HCT116 (cell line): ENCODE measurements around the gene PDE6G. TPM values are rescaled to one million over a fixed set of nuclear protein-coding genes. Genes with fewer than 3 reads are reported as not detected.

Source experiments
- ATAC-seq: fragments of 200-7000 bp; cut with Tn5 transposase; 2 replicates; pipeline ENCODE4 v1.9.1; 2020; ENCODE audit warnings: mild to moderate bottlenecking, moderate library complexity
- BruUV-seq: library from RNA; stranded (reverse); fragments of 400-500 nt; replicated peaks from 2 replicates; lab custom pipeline; 2021; lab: Mats Ljungman, UMichigan
- CTCF ChIA-PET: fragments of 300-600 bp; sonication (Branson Sonifier 250); formaldehyde crosslinking; loops from one replicate; lab custom pipeline; 2021; ENCODE audit warnings: antibody characterized with exemption; lab: Charles Lee
- POLR2A ChIA-PET: fragments of 300-600, 350-600 bp; sonication (Branson Sonifier 250); formaldehyde crosslinking; loops from one replicate; lab custom pipeline; 2021; ENCODE audit warnings: antibody characterized with exemption; lab: Charles Lee
- RAD21 ChIA-PET, 2 experiments: fragments of 300-600 bp; sonication (Branson Sonifier 250); formaldehyde crosslinking; loops; one replicate each; lab custom pipeline; 2023; ENCODE audit warnings: low total read pairs in 2 of 2; ENCODE audit not compliant: uncharacterized antibody in 2 of 2, unreplicated experiment in 2 of 2, low non-redundant PET in 1 of 2; lab: Charles Lee
- DNase-seq: peaks from one replicate; pipeline ENCODE4 v3.0.0-alpha.2; 2010; ENCODE audit warnings: low read depth, low spot score
- H2AFZ ChIP-seq: fragments of 200-600 bp; shearing (Covaris generic), sonication (generic); 2 replicates; pipeline ENCODE4 v1.6.1; 2017; ENCODE audit warnings: low read depth, mixed run types, mixed read lengths, antibody characterized with exemption, low read length; ENCODE audit not compliant: poor library complexity, severe bottlenecking
- H3K27ac ChIP-seq: 2 replicates; pipeline ENCODE4 v1.5.1; 2012; ENCODE audit warnings: low read depth, low read length
- H3K27me3 ChIP-seq: fragments of 200-600 bp; sonication (generic); 2 replicates; pipeline ENCODE4 v1.6.1; 2016; ENCODE audit warnings: mixed run types, low read length, mixed read lengths; ENCODE audit not compliant: insufficient read depth
- H3K36me3 ChIP-seq, 2 experiments: fragments of 200-500 bp in 1 of 2; fragments of 200-600 bp in 1 of 2; sonication (Bioruptor generic) in 1 of 2; sonication (generic) in 1 of 2; 2 replicates each; pipeline versions ENCODE4 v1.5.1 to v1.6.1; 2014 to 2016; ENCODE audit warnings: low read length in 2 of 2, inconsistent platforms in 1 of 2, mixed read lengths in 1 of 2, mixed run types in 1 of 2; ENCODE audit not compliant: insufficient read depth in 2 of 2, control insufficient read depth in 1 of 2
- H3K4me1 ChIP-seq, 2 experiments: fragments of 200-600 bp in 1 of 2; sonication (generic) in 1 of 2; 2 replicates each; pipeline versions ENCODE4 v1.5.1 to v1.6.1; 2012 to 2017; ENCODE audit warnings: low read length in 2 of 2, inconsistent platforms in 1 of 2, mild to moderate bottlenecking in 1 of 2, mixed read lengths in 1 of 2, mixed run types in 1 of 2, moderate library complexity in 1 of 2; ENCODE audit not compliant: insufficient read depth in 2 of 2, control insufficient read depth in 1 of 2
- H3K4me2 ChIP-seq: fragments of 200-600 bp; sonication (generic); 2 replicates; pipeline ENCODE4 v1.6.1; 2017; ENCODE audit warnings: mixed run types, low read length, mixed read lengths
- H3K4me3 ChIP-seq, 2 experiments: fragments of 200-600 bp in 1 of 2; sonication (generic) in 1 of 2; replicated peaks in 1 of 2; 2 replicates each; pipeline ENCODE4 v1.5.1; 2011 to 2016; ENCODE audit warnings: low read length in 2 of 2, control low read depth in 1 of 2, low read depth in 1 of 2, mild to moderate bottlenecking in 1 of 2, mixed read lengths in 1 of 2, mixed run types in 1 of 2
- H3K79me2 ChIP-seq: fragments of 200-600 bp; sonication (generic); 2 replicates; pipeline ENCODE4 v1.6.1; 2017; ENCODE audit warnings: mild to moderate bottlenecking, mixed run types, low read length, moderate library complexity, mixed read lengths; ENCODE audit not compliant: insufficient read depth
- H3K9ac ChIP-seq: fragments of 200-600 bp; sonication (generic); 2 replicates; pipeline ENCODE4 v1.6.1; 2016; ENCODE audit warnings: low read length, mixed read lengths
- H3K9me2 ChIP-seq: fragments of 200-600 bp; sonication (generic), shearing (Covaris generic); 2 replicates; pipeline ENCODE4 v1.6.1; 2017; ENCODE audit warnings: mixed run types, mild to moderate bottlenecking, moderate library complexity; ENCODE audit not compliant: insufficient read depth
- H3K9me3 ChIP-seq, 2 experiments: fragments of 200-500 bp in 1 of 2; fragments of 200-600 bp in 1 of 2; sonication (Bioruptor generic) in 1 of 2; sonication (generic) in 1 of 2; 2 replicates each; pipeline ENCODE4 v1.6.1; 2014 to 2017; ENCODE audit warnings: low read length in 2 of 2, mixed read lengths in 2 of 2, inconsistent platforms in 1 of 2, low read depth in 1 of 2, mild to moderate bottlenecking in 1 of 2, mixed run types in 1 of 2, moderate library complexity in 1 of 2; ENCODE audit not compliant: control insufficient read depth in 1 of 2, insufficient read depth in 1 of 2
- H4K20me1 ChIP-seq: fragments of 200-600 bp; sonication (generic), shearing (Covaris generic); 2 replicates; pipeline ENCODE4 v1.6.1; 2017; ENCODE audit warnings: mixed run types, mild to moderate bottlenecking, moderate library complexity; ENCODE audit not compliant: insufficient read depth
- ATF3 ChIP-seq: IDR thresholded peaks from 2 replicates; pipeline ENCODE4 v1.6.1; 2012
- CBX3 ChIP-seq: IDR thresholded peaks from 2 replicates; pipeline ENCODE4 v1.6.1; 2012; ENCODE audit warnings: low read depth
- CEBPB ChIP-seq: IDR thresholded peaks from 2 replicates; pipeline ENCODE4 v1.6.1; 2012; ENCODE audit warnings: low read depth
- CTCF ChIP-seq, 3 experiments: fragments of 200-600 bp in 1 of 3; sonication (generic) in 1 of 3; IDR thresholded peaks in 2 of 3; conservative IDR thresholded peaks in 1 of 3; 2 replicates each; pipeline ENCODE4 v1.5.1; 2012 to 2017; ENCODE audit warnings: low read depth in 2 of 3, low read length in 2 of 3, antibody characterized with exemption in 1 of 3, borderline replicate concordance in 1 of 3, control low read depth in 1 of 3, mild to moderate bottlenecking in 1 of 3, mixed read lengths in 1 of 3, mixed run types in 1 of 3, moderate library complexity in 1 of 3; ENCODE audit not compliant: insufficient read depth in 1 of 3
- EGR1 ChIP-seq: IDR thresholded peaks from 2 replicates; pipeline ENCODE4 v1.6.1; 2012; ENCODE audit warnings: low read depth
- FOSL1 ChIP-seq: IDR thresholded peaks from 2 replicates; pipeline ENCODE4 v1.6.1; 2012; ENCODE audit warnings: low read depth
- MAX ChIP-seq: IDR thresholded peaks from 2 replicates; pipeline ENCODE4 v1.6.1; 2012
- POLR2AphosphoS5 ChIP-seq: IDR thresholded peaks from 2 replicates; pipeline ENCODE4 v1.6.1; 2011; ENCODE audit warnings: mild to moderate bottlenecking, low read depth, low read length, moderate library complexity
- RAD21 ChIP-seq: IDR thresholded peaks from 2 replicates; pipeline ENCODE4 v1.6.1; 2012; ENCODE audit warnings: low read depth, mild to moderate bottlenecking
- REST ChIP-seq: IDR thresholded peaks from 2 replicates; pipeline ENCODE4 v1.6.1; 2012; ENCODE audit warnings: low read depth
- SIN3A ChIP-seq: IDR thresholded peaks from 2 replicates; pipeline ENCODE4 v1.6.1; 2012; ENCODE audit warnings: low read depth
- SP1 ChIP-seq: IDR thresholded peaks from 2 replicates; pipeline ENCODE4 v1.6.1; 2012; ENCODE audit warnings: low read depth
- SRF ChIP-seq: IDR thresholded peaks from 2 replicates; pipeline ENCODE4 v1.6.1; 2012; ENCODE audit warnings: low read depth
- TCF7L2 ChIP-seq: IDR thresholded peaks from 2 replicates; pipeline ENCODE4 v1.7.0; 2011; ENCODE audit warnings: borderline replicate concordance, inconsistent platforms; ENCODE audit not compliant: insufficient read depth, insufficient read length; ENCODE audit errors: extremely low read depth
- ZFX ChIP-seq: fragments of 450-650 bp; IDR thresholded peaks from 2 replicates; pipeline ENCODE4 v1.6.1; 2017
- intact Hi-C: fragments of 100-400 bp; cut with micrococcal nuclease; formaldehyde crosslinking; loops from 2 replicates; pipeline ENCODE4 v1.10.0; 2022
- total RNA-seq: library from RNA; stranded (reverse); gene quantifications from one replicate; pipeline ENCODE4 v1.2.1, GENCODE V29; 2021; ENCODE audit not compliant: unreplicated experiment

Gene PDE6G
- total RNA-seq, 1 experiment from 2014 or later = not detected

- CTCF ChIA-PET = no interaction called here
- intact Hi-C loops = no loop called here
- ATAC-seq (peak; percentile 46), DNase-seq (peak; percentile 64)
- H3K27me3 ChIP-seq = no peaks in the 10 kb centered on the region
- H3K4me3 ChIP-seq = peak overlapping the region in 1 of 2 experiments; percentile 19; a peak in 1 of 4 replicates
- no peaks in the 10 kb centered on the region for H3K9me2 ChIP-seq
- H3K4me1 ChIP-seq = peaks cover 40 to 48% of the 10 kb centered on the region in 2 experiments
- H3K4me2 ChIP-seq = peak overlapping the region; percentile 89
- no peak overlapping the region for H2AFZ ChIP-seq
- peaks cover 42% of the 10 kb centered on the region for H3K79me2 ChIP-seq
- TF ChIP-seq EGR1 (peak; percentile 78), CTCF (IDR thresholded peaks at IDR 0.05 in 2 of 3, conservative IDR thresholded peaks at IDR 0.05 in 1 of 3; ENCODE audit: borderline replicate concordance in 1 of 3, insufficient read depth in 1 of 3, low read depth in 2 of 3, low read length in 2 of 3) (no peak), CBX3 (peak; percentile 79; the same call in 1 of the 2 replicates), REST (no peak), CEBPB (no peak), MAX (peak; percentile 62; the same call in 1 of the 2 replicates), RAD21 (no peak), ZFX (no peak; the same call in 1 of the 2 replicates), SIN3A (no peak), SRF (no peak), ATF3 (no peak), TCF7L2 (no peak), POLR2AphosphoS5 (peak; percentile 56; the same call in 1 of the 2 replicates), SP1 (no peak), FOSL1 (no peak; the same call in 1 of the 2 replicates)
- peaks cover 3% of the 10 kb centered on the region; the same call in 1 of the 2 replicates for H4K20me1 ChIP-seq
- BruUV-seq = no TSS peak
- RAD21 ChIA-PET = no interaction called here
- POLR2A ChIA-PET = interaction anchor here (0.9 kb wide), 1 partner anchor 20 kb away, joined by 3 read pairs; the partner anchor contains the start of gene HGS
- H3K9ac ChIP-seq = peak overlapping the region; percentile 97
- peak overlapping the region; percentile 86 for H3K27ac ChIP-seq
- peaks cover 6 to 19% of the 10 kb centered on the region in 2 experiments; a peak in 3 of 4 replicates for H3K36me3 ChIP-seq
- H3K9me3 ChIP-seq = no peaks in the 10 kb centered on the region
These were observed 7.7 kb upstream of the PDE6G start for GRCh38 chr17:81664051-81664470.
